IMR-90 (cell line): ENCODE data around the gene HFE. TPM values are rescaled to one million over a fixed set of nuclear protein-coding genes. Genes with fewer than 3 reads are reported as not detected.

Experiments used
- ATAC-seq: fragments of 200-7000 bp; cut with Tn5 transposase; 2 replicates; pipeline ENCODE4 v1.9.1; 2020; ENCODE audit warnings: low read depth, mild to moderate bottlenecking, moderate library complexity
- BruUV-seq: library from RNA; stranded (reverse); fragments of 400-500 nt; replicated peaks from 2 replicates; lab custom pipeline; 2021; lab: Mats Ljungman, UMichigan
- CTCF ChIA-PET: fragments of 300-600 bp; formaldehyde crosslinking; extraction: SDS; loops from one replicate; lab custom pipeline; 2021; ENCODE audit warnings: antibody characterized with exemption; lab: Yijun Ruan, JAX
- POLR2A ChIA-PET: fragments of 300-600 bp; sonication (Branson Sonifier 250); formaldehyde crosslinking; loops from one replicate; lab custom pipeline; 2022; ENCODE audit warnings: antibody characterized with exemption; ENCODE audit not compliant: unreplicated experiment; lab: Charles Lee
- DNase-seq: peaks from one replicate; pipeline ENCODE4 v3.0.0; 2013
- H2AFZ ChIP-seq: replicated peaks from 2 replicates; pipeline ENCODE3; 2013; ENCODE audit warnings: low read length, mild to moderate bottlenecking; ENCODE audit not compliant: poor library complexity
- H2AK5ac ChIP-seq: 2 replicates; pipeline ENCODE4 v1.6.1; 2013; ENCODE audit warnings: low read depth, low read length, inconsistent platforms
- H2AK9ac ChIP-seq: replicated peaks from 2 replicates; pipeline ENCODE3; 2013; ENCODE audit warnings: mild to moderate bottlenecking, low read depth, low read length, moderate library complexity; ENCODE audit not compliant: poor library complexity
- H2BK120ac ChIP-seq: 2 replicates; pipeline ENCODE4 v1.6.1; 2013; ENCODE audit warnings: low read depth, low read length, inconsistent platforms
- H2BK15ac ChIP-seq: 3 replicates; pipeline ENCODE4 v1.6.1; 2013; ENCODE audit warnings: low read depth, low read length, inconsistent platforms
- H2BK20ac ChIP-seq: 2 replicates; pipeline ENCODE4 v1.6.1; 2013; ENCODE audit warnings: low read depth, mild to moderate bottlenecking, inconsistent platforms, low read length, moderate library complexity
- H2BK5ac ChIP-seq: 2 replicates; pipeline ENCODE4 v1.6.1; 2013; ENCODE audit warnings: mild to moderate bottlenecking, low read depth, low read length, inconsistent platforms; ENCODE audit not compliant: poor library complexity, severe bottlenecking
- H3K14ac ChIP-seq: replicated peaks from 2 replicates; pipeline ENCODE4 v1.6.1; 2013; ENCODE audit warnings: low read depth, low read length, inconsistent platforms
- H3K18ac ChIP-seq: 2 replicates; pipeline ENCODE4 v1.6.1; 2013; ENCODE audit warnings: low read depth, low read length, control low read depth
- H3K23ac ChIP-seq: 2 replicates; pipeline ENCODE4 v1.6.1; 2013; ENCODE audit warnings: low read depth, low read length, inconsistent platforms
- H3K27ac ChIP-seq: 2 replicates; pipeline ENCODE4 v1.5.1; 2013; ENCODE audit warnings: mild to moderate bottlenecking, control low read depth, low read length; ENCODE audit not compliant: insufficient read depth
- H3K27me3 ChIP-seq: 2 replicates; pipeline ENCODE4 v1.6.1; 2013; ENCODE audit warnings: low read length; ENCODE audit not compliant: control insufficient read depth, insufficient read depth
- H3K36me3 ChIP-seq: 2 replicates; pipeline ENCODE4 v1.6.1; 2013; ENCODE audit warnings: low read length, mixed read lengths; ENCODE audit not compliant: control insufficient read depth, insufficient read depth
- H3K4ac ChIP-seq: 2 replicates; pipeline ENCODE4 v1.6.1; 2013; ENCODE audit warnings: low read depth, low read length, inconsistent platforms
- H3K4me1 ChIP-seq: 2 replicates; pipeline ENCODE4 v1.6.1; 2013; ENCODE audit warnings: low read length, mixed read lengths; ENCODE audit not compliant: control insufficient read depth, insufficient read depth
- H3K4me2 ChIP-seq: 2 replicates; pipeline ENCODE4 v1.6.1; 2013; ENCODE audit warnings: low read depth, mild to moderate bottlenecking, control low read depth, low read length, moderate library complexity
- H3K4me3 ChIP-seq: 2 replicates; pipeline ENCODE4 v1.5.1; 2013; ENCODE audit warnings: low read depth, mild to moderate bottlenecking, control low read depth, low read length, moderate library complexity; ENCODE audit not compliant: insufficient read depth
- H3K56ac ChIP-seq: 2 replicates; pipeline ENCODE4 v1.6.1; 2013; ENCODE audit warnings: low read length, inconsistent platforms; ENCODE audit not compliant: insufficient read depth; ENCODE audit errors: extremely low read depth
- H3K79me1 ChIP-seq, 2 experiments: 2 replicates each; pipeline ENCODE4 v1.6.1; 2013; ENCODE audit warnings: low read length in 2 of 2, inconsistent platforms in 1 of 2, low read depth in 1 of 2
- H3K9ac ChIP-seq: 2 replicates; pipeline ENCODE4 v1.6.1; 2013; ENCODE audit warnings: low read depth, low read length, control low read depth
- H3K9me1 ChIP-seq: 2 replicates; pipeline ENCODE4 v1.6.1; 2013; ENCODE audit warnings: low read length, inconsistent platforms; ENCODE audit not compliant: insufficient read depth
- H3K9me3 ChIP-seq: 2 replicates; pipeline ENCODE4 v1.6.1; 2013; ENCODE audit warnings: low read length; ENCODE audit not compliant: control insufficient read depth, insufficient read depth
- H4K20me1 ChIP-seq: 2 replicates; pipeline ENCODE4 v1.6.1; 2013; ENCODE audit warnings: low read length, inconsistent platforms; ENCODE audit not compliant: insufficient read depth
- H4K5ac ChIP-seq: 2 replicates; pipeline ENCODE4 v1.6.1; 2013; ENCODE audit warnings: mild to moderate bottlenecking, low read depth, low read length, control low read depth
- H4K8ac ChIP-seq, 2 experiments: 2 replicates each; pipeline ENCODE4 v1.6.1; 2013; ENCODE audit warnings: low read depth in 2 of 2, low read length in 2 of 2, control low read depth in 1 of 2, inconsistent platforms in 1 of 2
- H4K91ac ChIP-seq: 2 replicates; pipeline ENCODE4 v1.6.1; 2013; ENCODE audit warnings: low read depth, low read length, inconsistent platforms; ENCODE audit not compliant: insufficient read depth
- BHLHE40 ChIP-seq: fragments of 150-350 bp; IDR thresholded peaks from 2 replicates; pipeline ENCODE4 v1.6.1; 2016; ENCODE audit warnings: mild to moderate bottlenecking, low read depth, low read length
- FOS ChIP-seq: fragments of 150-350 bp; IDR thresholded peaks from 2 replicates; pipeline ENCODE4 v1.6.1; 2016; ENCODE audit warnings: low read depth, low read length
- MAFK ChIP-seq: IDR thresholded peaks from 2 replicates; pipeline ENCODE4 v1.6.1; 2012; ENCODE audit warnings: low read depth, low read length, improper control_type of control experiment
- MAZ ChIP-seq: IDR thresholded peaks from 2 replicates; pipeline ENCODE4 v1.6.1; 2012; ENCODE audit warnings: low read depth, mild to moderate bottlenecking, low read length, improper control_type of control experiment, moderate library complexity, borderline replicate concordance
- NFE2L2 ChIP-seq: fragments of 150-350 bp; IDR thresholded peaks from 2 replicates; pipeline ENCODE4 v1.6.1; 2016; ENCODE audit warnings: low read depth, mild to moderate bottlenecking, low read length
- POLR2A ChIP-seq: IDR thresholded peaks from 2 replicates; pipeline ENCODE4 v1.6.1; 2012; ENCODE audit warnings: mild to moderate bottlenecking, low read depth, low read length
- RAD21 ChIP-seq: IDR thresholded peaks from 2 replicates; pipeline ENCODE4 v1.6.1; 2012; ENCODE audit warnings: low read length, improper control_type of control experiment
- SMC3 ChIP-seq: fragments of 150-350 bp; IDR thresholded peaks from 2 replicates; pipeline ENCODE4 v1.6.1; 2016; ENCODE audit warnings: low read depth, mild to moderate bottlenecking, antibody characterized with exemption, low read length, moderate library complexity
- WGBS, 2 experiments: methylation state at CpG; one replicate each; pipeline versions ENCODE4 v1.1.5 to v1.1.7; 2013; ENCODE audit warnings: missing lambda C conversion rate in 2 of 2; ENCODE audit not compliant: insufficient read length in 1 of 2; ENCODE audit errors: extremely low coverage in 2 of 2; 5-methylcytosine and 5-hydroxymethylcytosine counted together
- dilution Hi-C: fragments of 300-500 bp; cut with HindIII; formaldehyde crosslinking; loops from one replicate; pipeline ENCODE4 v1.14.3; 2018; ENCODE audit warnings: low sequenced_read_pairs; ENCODE audit not compliant: unreplicated experiment
- in situ Hi-C: fragments of 300-500 bp; cut with MboI; formaldehyde crosslinking; loops from 3 replicates; pipeline ENCODE4 v1.14.3; 2019; ENCODE audit warnings: low sequenced_read_pairs, inconsistent platforms, mixed read lengths
- intact Hi-C: fragments of 100-400 bp; cut with micrococcal nuclease; formaldehyde crosslinking; loops from 2 replicates; pipeline ENCODE4 v1.10.0; 2022
- polyA plus RNA-seq, 3 experiments: library from polyadenylated mRNA; depleted of rRNA; stranded (reverse); fragments of >200 nt; gene quantifications; 2 replicates each; pipeline ENCODE4 v1.2.3, GENCODE V29; 2012; ENCODE audit warnings: low replicate concordance in 1 of 3
- total RNA-seq: library from RNA; depleted of rRNA; stranded (reverse); fragments of >200 nt; gene quantifications from 2 replicates; pipeline ENCODE4 v1.2.3, GENCODE V29; 2012
- TF ChIP-seq, protein P1 (sequence below): conservative IDR thresholded peaks from 2 replicates; pipeline ENCODE4 v1.5.1; 2012; ENCODE audit warnings: mild to moderate bottlenecking, low read depth, low read length, improper control_type of control experiment
- TF ChIP-seq, protein P2 (sequence below): fragments of 150-350 bp; IDR thresholded peaks from 2 replicates; pipeline ENCODE4 v1.6.1; 2016; ENCODE audit warnings: low read depth, mild to moderate bottlenecking, low read length, moderate library complexity, borderline replicate concordance

Gene HFE
- total and polyA plus RNA-seq, 2 of the 4 experiments (the other 2 are of a cell fraction) = 14.9 to 15.7 TPM

DNA sequence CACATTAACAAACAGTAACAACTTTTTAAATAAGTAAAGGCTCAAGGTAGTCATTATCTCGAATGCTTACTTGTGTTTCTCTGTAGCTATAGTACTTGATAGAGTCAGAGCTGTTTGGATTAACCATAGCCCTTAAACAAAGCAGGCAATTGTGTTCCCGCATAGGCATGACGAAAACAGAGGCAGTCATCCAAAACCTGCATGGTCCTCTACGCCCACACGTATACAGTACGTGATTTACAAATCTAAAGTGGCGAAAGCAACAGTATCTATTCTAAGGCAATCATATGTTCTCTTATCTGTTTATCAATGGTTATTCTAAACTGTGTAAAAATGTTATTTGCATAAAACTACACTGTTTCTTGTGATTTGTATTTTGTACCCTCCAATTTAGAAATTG, 31.8 kb downstream of the HFE start:
- ChIA-PET POLR2A (no interaction called here), CTCF (no interaction called here)
- Histone ChIP-seq H3K4ac (0 out of 2 replicates have a peak overlapping the region, but pooled peaks have one; percentile 43), H3K9ac (no peak overlapping the region), H4K5ac (no peak overlapping the region), H2BK15ac (peak overlapping the region; percentile 29; the same call in 1 of the 3 replicates), H3K9me1 (no peaks in the 10 kb centered on the region), H3K79me1 (0 out of 4 replicates have a peak, but pooled peaks cover 0 to 3% of the 10 kb centered on the region in 2 experiments), H2BK5ac (no peak overlapping the region), H4K8ac (no peak overlapping the region), H3K27ac (no peak overlapping the region), H3K18ac (no peak overlapping the region), H3K56ac (no peak overlapping the region), H3K23ac (no peak overlapping the region), H2AK5ac (no peak overlapping the region), H2AK9ac (no peak overlapping the region), H2BK120ac (peak overlapping the region; percentile 80), H3K14ac (0 out of 2 replicates have a peak overlapping the region, but pooled peaks have one; percentile 36), H3K9me3 (no peaks in the 10 kb centered on the region), H3K4me2 (no peak overlapping the region), H4K91ac (no peak overlapping the region; the same call in 1 of the 2 replicates), H2AFZ (peak overlapping the region; percentile 73), H3K4me1 (peaks cover 5% of the 10 kb centered on the region), H3K36me3 (no peaks in the 10 kb centered on the region), H2BK20ac (peak overlapping the region; percentile 72), H3K27me3 (no peaks in the 10 kb centered on the region), H4K20me1 (peaks cover under 1% of the 10 kb centered on the region), H3K4me3 (no peak overlapping the region)
- dilution Hi-C loops (no loop called here), in situ Hi-C loops (no loop called here), intact Hi-C loops (no loop called here)
- no CpG with 5 or more reads among the region's 7 CpGs for WGBS, 2 experiments
- TF ChIP-seq POLR2A (no peak), SMC3 (no peak), MAFK (no peak), MAZ (no peak), NFE2L2 (no peak), BHLHE40 (no peak), RAD21 (no peak), FOS (no peak)
- TF ChIP-seq, protein P1, sequence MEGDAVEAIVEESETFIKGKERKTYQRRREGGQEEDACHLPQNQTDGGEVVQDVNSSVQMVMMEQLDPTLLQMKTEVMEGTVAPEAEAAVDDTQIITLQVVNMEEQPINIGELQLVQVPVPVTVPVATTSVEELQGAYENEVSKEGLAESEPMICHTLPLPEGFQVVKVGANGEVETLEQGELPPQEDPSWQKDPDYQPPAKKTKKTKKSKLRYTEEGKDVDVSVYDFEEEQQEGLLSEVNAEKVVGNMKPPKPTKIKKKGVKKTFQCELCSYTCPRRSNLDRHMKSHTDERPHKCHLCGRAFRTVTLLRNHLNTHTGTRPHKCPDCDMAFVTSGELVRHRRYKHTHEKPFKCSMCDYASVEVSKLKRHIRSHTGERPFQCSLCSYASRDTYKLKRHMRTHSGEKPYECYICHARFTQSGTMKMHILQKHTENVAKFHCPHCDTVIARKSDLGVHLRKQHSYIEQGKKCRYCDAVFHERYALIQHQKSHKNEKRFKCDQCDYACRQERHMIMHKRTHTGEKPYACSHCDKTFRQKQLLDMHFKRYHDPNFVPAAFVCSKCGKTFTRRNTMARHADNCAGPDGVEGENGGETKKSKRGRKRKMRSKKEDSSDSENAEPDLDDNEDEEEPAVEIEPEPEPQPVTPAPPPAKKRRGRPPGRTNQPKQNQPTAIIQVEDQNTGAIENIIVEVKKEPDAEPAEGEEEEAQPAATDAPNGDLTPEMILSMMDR = no peak
- TF ChIP-seq, protein P2, sequence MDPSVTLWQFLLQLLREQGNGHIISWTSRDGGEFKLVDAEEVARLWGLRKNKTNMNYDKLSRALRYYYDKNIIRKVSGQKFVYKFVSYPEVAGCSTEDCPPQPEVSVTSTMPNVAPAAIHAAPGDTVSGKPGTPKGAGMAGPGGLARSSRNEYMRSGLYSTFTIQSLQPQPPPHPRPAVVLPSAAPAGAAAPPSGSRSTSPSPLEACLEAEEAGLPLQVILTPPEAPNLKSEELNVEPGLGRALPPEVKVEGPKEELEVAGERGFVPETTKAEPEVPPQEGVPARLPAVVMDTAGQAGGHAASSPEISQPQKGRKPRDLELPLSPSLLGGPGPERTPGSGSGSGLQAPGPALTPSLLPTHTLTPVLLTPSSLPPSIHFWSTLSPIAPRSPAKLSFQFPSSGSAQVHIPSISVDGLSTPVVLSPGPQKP = no peak
- ATAC-seq (no peak), DNase-seq (peak; percentile 74)
- no TSS peak for BruUV-seq
